ENCODE measurements around the gene ALX1. TPM values are rescaled to one million over a fixed set of nuclear protein-coding genes. Genes with fewer than 3 reads are reported as not detected.

Gene ALX1
- not detected for polyA plus RNA-seq (ENCODE audit: insufficient read length)

DNA sequence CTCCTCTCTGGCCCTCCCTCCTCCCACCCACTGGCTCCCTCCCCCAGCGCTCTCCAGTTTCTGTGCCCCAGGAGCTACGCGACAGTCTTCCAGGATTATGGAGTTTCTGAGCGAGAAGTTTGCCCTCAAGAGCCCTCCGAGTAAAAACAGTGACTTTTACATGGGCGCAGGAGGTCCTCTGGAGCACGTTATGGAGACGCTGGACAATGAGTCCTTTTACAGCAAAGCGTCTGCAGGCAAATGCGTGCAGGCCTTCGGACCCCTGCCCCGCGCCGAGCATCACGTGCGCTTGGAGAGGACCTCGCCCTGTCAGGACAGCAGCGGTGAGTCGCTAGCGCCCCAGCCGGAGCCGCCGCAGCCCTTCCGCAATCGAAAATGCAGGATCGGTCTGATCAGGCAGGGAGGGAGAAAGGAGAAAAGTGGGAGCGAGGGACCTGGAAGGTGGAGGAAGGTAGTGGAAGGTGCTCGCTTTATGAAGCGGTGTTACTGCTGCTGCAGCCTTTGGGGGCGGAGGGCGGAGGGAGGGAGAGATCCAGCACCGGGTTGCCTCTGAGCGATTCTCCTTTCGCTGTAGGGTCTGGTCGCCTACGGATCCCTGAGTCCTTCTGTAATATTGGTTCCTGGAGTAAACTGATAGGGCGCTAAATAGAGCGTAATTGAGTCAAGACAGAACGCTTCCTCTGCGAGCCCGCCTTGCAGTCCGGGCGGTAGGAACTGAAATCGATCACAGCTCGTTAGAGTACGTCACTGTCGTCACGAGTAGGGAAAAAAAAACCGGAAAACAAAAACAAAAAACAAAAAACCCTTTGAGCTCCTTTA, at the start of gene ALX1:
ALX1 (plus strand) TSS at position 56 of the 819 bp plus-strand sequence; CDS start at position 98, 42 bp downstream.
- no peak for DNase-seq (ENCODE audit: low read depth)

DNA sequence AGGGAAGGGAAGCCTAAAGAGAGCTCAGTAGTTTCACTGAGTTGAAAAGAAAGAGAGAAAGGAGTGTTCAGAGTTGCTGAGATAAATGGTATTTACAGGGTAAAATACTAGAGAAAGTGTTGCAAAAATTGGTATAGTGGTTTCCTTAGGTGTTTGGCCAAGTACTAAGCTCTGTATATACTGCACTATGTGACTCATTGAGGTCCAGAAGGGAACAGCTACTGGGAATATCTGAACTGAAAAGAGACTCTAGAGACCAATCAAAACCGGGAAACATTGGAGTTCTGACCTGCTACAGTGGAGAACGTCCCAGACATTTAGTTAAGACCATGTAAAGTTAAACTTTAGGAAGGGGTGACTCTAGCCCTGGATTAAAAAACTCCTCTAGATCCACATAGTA, 42.7 kb upstream of the ALX1 start:
- no peak for DNase-seq (ENCODE audit: low read depth)

DNA sequence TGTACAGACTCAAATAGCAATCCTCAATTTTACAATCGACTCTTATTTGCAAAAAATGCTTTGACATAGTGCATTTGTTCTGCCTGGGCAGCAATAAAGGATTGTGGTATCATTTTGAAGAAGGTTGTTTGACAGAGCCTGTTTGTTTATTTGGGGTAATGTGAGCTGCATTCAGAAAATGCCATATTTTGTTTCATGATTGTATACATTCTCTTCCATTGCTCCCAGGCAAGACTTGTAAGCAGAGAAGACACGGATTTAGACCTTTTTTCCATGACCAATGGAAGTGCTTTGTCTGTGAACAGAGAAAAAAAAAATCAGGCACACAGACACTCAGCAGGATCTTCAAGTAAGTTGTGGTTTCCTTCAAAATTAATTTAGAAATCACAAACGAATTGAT, 35.5 kb upstream of the ALX1 start:
- no peak for DNase-seq (ENCODE audit: low read depth)

DNA sequence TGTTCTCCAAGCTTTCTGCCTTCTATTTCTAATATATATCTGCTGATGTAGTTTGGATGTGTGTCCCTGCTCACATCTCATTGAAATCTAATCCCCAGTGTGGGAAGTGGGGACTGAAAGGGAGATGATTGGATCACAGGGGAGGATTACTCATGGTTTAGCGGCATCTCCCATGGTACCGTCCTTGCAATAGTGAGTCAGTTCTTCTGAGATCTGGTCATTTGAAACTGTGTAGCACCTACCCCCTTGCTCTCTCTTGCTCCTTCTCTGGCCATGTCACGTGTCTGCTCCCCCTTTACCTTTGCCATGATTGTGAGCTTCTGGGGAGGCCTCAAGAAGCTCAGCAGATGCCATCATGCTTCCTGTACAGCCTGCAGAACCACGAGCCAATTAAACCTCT, 26.2 kb upstream of the ALX1 start:
- DNase-seq (ENCODE audit: low read depth): no peak

DNA sequence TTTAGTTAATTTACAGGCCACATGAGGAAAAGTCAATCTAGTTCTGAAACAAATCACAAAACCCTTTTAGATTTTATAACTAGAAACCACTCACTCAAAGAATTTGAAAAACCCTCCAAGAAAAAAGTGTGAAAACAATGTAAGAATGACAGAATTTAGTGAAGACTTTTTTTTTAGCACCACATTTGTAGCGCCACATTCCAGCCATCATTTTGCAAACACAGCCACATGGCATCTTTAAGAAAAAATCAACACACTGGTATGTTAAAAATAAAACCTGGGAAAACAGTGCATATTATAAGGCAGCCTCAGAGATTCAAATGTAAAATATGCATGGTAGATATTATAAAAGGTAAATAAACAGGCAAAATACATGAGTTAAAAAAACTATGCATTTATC, 22.3 kb upstream of the ALX1 start:
- DNase-seq (ENCODE audit: low read depth): no peak

DNA sequence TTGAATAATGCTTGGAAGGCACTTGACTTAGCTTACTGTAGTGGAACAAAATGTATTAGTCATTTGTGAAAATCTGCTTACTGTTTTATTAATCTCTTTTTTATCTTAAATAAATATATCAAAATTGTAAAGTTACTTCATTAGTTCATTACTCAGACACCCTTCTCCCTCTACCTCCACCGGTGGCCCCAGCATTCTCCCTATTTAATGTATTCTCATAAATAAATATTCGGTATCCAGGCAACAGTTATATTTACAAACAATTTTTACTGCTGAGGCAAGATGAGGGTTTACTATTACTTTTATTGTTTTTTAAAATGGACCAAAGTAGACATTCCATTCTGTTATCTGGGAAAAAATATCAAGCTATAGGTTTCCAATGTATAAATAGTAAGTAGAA, 19.6 kb upstream of the ALX1 start:
- no peak for DNase-seq (ENCODE audit: low read depth)

DNA sequence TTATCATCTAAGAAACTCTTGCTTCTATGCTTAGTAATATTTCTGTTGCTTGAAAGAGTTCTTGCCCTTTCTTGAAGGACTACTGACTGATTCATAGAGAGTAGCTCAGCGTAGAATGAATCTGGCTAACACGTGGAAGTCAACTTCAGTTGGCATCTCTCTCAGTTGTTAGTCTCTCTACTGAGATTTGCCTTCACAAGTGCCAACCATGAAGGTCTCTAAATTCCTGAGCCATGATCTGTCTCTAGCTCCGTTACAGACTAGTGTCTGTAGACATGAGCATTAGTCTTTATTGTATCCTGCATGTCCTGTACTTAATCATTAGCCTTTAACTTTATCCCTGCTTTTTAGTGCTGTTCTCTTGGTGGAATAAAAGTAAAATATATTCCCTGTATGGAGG, 19.1 kb upstream of the ALX1 start:
- DNase-seq (ENCODE audit: low read depth): no peak

DNA sequence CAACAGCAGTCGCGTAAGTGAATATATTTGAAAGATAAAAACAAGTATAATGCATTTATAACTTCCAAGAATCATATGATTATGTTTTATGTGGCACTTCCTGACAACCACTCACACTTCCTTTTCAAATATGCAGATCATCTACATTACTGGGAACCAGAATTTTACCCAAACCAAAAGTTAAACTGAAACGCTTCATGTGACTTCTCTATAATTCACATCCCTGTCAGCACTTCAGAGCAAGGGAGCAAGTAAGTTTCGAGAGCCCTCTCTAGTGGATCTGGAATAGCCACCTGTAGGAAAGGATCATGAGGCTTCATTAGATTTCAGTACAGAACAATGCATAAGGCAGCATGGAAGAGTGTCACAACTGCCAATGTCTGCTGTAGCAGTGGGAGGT, 13.7 kb upstream of the ALX1 start:
- DNase-seq (ENCODE audit: low read depth): no peak

DNA sequence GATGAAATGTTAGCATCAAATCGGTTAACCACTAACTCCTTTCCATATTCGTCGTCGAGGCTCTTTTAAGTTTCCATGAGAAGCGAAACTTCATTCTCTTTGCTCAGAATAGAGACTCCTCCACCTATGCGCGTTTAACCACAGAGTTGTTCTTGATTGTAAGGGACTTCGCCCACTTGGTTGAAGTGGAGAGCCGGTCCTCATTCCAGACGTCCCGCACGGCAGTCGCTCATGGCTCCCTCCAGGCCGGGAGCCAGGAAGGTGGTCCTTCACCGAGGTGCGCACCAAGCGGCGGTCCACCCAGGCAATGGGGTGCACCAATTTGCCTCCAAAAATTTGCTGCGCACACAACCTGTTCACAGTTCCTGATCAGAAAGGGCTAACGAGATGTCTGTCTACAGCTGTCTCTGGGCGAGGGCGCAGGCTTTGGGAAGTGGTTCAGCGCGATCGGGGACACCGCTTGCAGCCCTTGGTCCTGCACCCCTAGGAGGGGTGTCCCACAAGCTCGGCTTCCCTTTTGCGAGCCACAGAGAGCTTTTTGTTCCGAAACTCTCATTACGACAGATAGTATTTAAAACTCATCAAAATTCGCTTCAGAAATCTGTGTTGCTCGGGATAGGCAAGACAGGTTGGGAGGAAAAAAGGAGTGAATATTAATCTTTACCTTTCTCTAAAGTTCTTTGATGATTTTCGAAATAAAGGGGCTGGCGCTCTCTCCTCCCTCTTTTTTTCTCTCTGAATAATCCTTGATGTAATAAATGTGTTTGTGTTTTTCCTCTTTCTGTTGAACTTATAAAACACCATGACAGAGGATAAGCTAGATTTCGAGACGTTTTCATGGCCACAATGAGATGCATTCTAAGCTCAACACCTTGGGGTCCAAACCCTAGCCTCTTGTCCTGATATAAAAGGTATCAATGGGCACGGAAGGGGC, 6.4 kb upstream of the ALX1 start:
- DNase-seq (ENCODE audit: low read depth): no peak

DNA sequence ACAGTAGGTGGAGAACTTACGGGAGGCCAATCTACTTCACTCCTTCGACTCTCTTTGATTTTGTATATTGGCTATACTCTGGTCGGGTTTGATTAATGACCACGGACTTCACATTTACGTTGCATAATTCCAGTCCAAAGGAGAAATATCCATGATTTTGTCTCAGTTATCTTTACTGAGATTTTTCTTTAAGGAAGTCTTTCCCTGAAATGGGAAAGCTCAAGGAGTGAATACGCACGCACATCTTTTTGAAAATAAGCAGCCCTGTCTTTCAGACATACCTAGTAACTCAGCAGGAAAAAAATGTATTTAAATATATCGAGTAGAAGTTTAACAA, 5.7 kb upstream of the ALX1 start:
- DNase-seq (ENCODE audit: low read depth): no peak

DNA sequence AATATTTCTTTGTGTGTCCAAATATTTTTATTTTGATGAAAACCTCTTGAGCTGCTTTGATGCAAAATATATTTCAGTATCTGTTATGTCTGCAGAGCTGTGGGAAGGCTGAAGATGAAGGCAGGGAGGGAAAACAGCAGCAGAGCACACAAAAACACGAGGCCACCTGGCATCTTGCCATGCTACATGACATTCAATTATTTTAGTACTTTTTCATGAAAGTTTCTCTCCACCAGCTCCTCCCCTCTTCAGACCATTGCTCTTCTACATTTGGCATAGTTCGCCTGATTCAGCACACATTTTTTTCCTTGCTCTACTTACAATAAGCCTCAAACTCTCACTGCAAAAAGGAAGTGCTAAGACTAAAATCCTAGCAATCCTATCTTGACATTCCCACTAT, 4.6 kb upstream of the ALX1 start:
- no peak for DNase-seq (ENCODE audit: low read depth)

DNA sequence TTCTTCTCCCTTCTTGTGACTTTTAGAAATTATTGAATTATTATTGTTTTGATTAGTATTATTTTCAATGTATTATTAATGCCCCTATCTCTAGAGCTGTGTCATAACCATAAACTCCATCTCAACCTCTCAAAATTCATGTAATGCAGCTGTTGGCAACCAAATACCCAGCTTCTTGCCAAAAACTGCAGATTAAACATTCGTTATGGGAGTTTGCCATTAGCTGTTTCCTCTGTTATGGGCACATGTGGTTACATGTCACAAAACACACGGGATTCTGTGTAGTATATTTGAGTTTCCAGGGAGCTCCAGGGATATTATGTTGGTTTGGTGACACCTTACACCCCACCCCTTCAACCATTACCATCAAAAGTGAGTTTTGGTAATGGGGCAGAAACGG, 2.8 kb upstream of the ALX1 start:
- DNase-seq (ENCODE audit: low read depth): no peak

DNA sequence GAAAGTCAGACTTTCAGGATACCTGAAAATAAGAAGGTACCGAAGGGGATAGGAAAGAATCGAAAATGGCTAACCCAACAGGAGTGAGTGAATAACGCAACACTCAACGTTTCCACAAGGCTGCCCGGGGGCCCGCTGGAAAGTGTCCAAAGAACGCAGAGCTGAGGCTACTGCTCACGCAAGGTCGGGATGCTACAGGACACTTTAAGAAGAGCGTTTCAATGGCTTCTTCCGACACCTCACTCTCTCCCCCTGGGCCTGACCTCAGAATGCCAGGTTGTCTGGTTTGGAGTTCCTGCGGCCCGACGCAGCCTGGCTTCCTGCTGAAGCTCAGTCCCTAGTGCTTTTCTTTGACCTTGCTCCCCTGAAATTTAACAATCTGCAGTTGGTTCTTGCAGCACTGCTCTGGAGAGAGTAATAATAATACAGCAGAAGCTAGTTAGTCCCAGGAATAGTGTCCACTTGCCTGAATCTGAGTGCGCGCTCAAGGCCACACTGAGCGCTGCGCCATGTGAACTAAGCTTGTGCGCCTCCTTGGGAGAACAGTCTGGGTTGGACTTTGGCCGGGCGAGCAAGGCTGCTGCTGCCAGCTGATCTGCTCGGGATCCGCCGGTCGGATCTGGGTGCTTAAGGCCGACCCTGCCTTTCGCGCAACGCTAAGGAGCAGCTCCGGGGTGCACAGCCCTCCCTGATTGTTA, 2.0 kb upstream of the ALX1 start:
- DNase-seq (ENCODE audit: low read depth): no peak

DNA sequence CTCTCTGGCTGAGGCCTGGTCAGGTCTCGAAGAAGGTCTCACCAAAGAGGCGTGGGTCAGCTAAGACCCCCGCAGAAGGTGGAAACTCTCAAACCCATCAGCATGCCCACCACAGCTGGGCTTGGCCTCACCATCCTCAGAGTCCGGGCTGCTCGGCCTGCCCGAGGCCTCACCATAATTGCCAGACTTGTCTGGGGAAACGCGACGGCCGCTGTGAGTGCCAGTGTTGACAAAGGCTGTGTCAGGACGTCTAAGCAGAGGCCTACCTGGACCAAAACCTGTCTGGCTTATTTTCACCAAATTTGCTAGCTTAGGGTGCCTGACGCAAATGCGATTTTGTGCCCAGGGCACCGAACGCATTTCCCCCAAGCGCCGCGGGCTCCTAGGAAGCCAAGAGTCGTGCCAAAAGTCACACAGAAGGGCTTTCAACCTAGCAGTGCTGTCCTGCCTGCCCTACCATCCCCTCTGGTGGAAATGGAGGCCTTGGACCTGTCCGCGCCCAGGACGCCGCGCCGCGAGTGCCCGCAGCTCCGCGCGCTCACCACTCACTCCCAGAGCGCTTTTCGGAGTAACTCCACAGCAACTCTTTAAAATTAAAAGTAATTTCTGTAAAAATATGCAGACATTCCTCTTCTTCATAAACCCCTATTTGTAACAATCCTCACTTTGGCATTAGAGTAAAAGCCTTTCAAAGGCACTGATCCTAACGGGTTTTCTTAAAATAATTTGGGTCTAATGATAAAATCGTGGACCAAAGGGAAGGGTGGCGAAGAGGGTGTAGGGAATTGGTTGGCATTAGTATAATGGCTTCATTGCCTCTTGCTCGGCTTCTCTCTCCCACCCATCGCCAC, 1.2 kb upstream of the ALX1 start:
- no peak for DNase-seq (ENCODE audit: low read depth)

DNA sequence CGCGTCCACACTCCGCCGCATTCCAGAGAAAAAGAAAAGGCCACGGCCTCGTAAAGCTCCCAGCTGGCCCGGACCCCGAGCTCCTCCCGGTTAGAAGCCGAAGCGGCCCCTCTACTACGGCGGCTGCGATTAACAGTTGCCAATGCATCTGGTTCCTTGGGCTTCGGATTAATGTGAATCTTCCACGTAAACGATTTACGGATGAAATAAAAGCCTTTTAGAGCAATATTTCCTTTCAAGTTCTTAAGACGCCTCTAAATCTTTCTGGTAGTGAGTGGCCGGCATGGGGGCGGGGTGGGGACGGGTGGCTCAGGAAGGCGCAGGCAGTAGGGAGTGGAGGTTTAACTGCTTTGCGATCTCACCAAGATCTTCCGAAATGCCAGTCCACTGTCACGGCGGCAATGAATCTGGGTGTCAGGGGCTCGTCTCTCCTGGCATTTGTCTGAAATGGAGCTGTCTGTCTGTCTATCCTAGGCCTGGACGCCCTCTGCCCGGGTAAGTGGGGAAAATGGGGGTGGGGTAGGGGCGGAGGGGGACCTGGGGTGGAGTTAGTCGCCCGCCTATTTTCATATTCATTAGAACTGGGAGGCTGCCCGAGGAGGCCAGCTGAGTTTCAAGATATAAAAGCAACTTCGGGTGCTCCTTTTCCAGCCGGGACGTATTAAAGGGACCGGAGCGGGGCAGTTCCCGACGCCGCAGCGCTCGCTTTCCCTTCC, 413 bp upstream of the ALX1 start:
- no peak for DNase-seq (ENCODE audit: low read depth)

DNA sequence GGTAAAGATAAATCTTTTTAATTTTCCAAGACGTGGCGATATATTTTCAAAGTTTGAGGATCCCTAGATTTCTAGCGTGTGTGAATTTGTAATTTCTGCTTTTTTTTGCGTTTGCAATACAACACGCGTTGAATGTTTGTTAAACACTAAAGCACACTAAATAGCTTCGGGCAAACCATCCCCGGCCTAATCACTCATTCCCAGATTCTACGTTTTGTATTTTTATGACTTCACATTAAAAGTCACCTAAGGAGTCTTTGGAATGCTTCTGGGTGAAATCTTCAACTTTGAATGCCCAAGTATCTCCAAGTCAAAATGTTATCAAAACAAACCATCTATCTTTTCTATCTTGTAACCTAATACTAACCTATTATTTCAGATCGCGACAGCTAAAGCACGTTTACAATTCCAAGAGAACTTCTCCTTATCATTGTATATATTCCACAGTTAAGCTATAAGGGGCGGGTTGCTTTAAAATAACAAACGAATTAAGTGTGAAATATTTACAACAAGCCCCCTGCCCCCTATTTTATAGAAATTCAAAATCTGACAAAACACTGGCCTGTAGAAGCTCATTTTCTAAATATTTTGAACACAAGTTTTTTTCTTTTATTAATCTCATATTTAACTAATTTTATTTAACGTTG, 1.1 kb downstream of the ALX1 start:
- no peak for DNase-seq (ENCODE audit: low read depth)

DNA sequence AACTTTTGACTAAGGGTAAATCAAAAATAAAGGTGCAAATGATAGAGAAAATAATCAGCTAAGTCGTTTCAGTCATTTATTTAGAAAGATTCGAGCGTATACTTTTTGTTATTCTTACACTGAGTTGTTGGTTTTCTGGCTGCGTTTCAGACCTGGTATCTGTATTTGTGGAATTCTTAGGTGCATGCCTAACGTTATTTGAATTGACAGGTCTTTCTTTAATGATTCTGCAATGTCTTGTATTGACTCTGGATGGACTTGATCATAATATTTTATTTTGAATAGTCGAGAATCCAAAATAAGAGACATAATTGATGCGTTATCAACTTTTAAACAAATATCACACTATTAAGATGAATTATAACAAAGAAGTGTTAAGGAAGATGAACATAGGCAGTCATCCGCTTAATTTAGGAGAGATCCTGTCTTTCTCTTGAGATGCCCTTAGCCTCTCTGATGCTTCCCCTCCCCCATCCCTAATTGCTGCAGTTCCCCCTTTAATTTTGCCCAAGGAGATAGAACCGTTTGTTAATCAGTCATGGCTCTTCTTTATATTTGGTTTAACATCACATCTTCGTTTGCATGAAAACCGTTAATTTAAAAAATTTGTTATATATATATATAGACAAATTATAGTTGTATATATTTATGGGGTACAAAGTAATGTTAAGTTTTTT, 1.8 kb downstream of the ALX1 start:
- no peak for DNase-seq (ENCODE audit: low read depth)

DNA sequence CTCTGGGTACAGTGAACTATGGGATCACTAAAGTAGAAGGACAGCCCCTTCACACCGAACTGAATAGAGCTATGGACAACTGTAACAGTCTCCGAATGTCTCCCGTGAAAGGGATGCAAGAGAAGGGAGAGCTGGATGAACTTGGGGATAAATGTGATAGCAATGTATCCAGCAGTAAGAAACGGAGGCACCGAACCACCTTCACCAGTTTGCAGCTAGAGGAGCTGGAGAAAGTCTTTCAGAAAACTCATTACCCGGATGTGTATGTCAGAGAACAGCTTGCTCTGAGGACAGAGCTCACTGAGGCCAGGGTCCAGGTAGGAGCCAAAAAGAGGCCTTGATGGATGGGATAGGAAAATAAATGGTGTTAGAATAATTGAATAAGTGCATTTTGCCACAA, 3.5 kb downstream of the ALX1 start:
- DNase-seq (ENCODE audit: low read depth): no peak

DNA sequence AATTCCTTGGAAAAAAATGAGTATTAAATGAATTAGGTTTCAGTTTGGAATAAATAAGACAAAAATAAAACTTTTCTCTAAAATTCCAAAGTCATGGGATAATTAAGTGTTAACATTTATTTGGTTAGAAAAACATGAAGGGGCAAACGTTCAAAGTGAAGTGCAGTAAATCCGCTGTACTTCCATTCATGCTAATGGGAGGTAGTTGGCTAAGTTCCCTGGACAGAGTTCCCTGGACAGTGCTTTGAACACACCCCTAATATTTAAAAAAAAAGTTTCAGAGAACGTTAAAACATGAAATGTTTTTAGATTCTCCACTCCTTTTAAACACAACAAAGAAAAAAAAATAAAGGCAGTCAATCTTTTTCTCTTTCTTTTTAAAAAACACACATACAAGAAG, 16.3 kb downstream of the ALX1 start:
- no peak for DNase-seq (ENCODE audit: low read depth)

DNA sequence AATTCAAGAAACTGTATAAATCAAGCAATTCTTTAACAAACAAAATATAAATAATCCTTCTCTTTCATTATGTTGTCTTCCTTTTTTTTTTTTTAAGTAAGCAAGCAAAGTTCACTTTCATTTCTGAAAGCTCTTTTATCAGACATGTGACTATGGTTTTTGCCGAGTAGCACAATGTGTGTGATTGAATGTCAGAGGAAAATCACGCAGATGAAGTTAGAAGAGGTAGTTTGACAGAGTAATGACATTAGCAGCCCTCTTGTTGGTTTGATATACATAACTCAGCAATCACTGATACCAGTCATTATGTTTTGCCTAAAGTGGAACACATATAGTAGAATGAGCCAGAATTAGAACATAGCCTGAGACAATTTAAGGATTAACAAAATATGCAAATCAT, 19.0 kb downstream of the ALX1 start:
- no peak for DNase-seq (ENCODE audit: low read depth)
